Stimulated activated CD4-positive, alpha-beta T cell treated with anti-CD3 and anti-CD28 coated beads, Interleukin-15, amount 100 ng/mL, for 24 hours (primary cell): ENCODE measurements around the gene RASGRP3.
A peak's percentile ranks its signal among the peaks of the same experiment; 100 is the strongest.

ENCODE experiments used
- DNase-seq: peaks from one replicate; pipeline ENCODE4 v3.0.0-alpha.2; 2020

Gene RASGRP3

DNA sequence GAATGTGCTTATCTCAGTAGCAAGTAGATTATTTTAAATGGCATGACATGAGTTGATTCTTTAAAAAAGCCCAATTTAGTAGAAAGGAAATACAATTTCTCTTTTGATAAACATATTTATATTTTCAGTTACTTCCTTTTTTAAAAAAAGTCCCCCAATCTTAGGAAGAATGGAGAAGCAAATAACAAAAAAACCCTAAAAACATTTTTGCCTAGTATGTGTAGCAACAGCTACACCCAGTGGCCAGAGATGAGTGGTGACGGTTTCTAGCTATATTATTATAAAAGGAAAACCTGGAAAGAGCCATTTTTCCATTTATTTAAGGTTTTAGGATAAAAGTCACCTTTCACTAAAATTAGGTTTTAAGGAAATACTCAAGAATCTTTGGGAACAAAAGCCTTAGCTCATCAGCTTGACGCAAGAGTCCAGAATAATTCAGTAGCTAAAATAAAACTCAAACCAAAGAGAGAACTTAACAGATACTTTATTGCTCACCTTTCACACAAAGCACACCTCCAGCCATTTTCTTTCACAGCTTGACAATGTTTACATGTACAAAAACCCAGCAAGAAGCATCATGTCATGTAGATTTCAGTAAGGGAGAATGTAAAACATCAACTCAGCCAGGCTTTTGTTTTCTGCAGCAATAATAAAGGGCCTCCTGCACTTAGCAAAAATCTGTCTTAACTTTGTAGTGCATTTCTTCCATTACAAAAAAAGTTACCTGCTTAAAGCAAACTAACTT, 106.9 kb downstream of the RASGRP3 start:
- DNase-seq = peak; percentile 14

GRCh38 chr2:33586766-33587165, 110.3 kb downstream of the RASGRP3 start:
- DNase-seq = no peak

GRCh38 chr2:33588232-33588631, 111.8 kb downstream of the RASGRP3 start:
- no peak for DNase-seq

DNA sequence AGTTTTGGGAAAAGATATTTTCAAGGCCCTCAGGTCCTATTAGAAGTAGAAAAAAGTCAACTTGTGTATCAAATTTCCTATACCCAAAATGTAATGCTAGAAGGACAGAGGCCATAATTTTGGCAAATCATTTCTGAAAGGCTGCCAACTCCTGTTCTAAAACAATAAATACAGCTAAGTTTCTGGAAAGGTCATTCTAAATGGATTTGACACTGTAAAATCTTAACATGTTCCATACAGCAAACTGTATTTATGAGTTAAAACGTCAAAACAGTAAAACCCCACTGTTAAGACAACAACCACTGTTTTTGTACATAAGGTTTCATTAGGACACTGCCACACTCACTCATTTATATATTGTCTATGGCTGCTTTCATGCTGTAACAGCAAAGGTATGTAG, 113.0 kb downstream of the RASGRP3 start:
- no peak for DNase-seq

DNA sequence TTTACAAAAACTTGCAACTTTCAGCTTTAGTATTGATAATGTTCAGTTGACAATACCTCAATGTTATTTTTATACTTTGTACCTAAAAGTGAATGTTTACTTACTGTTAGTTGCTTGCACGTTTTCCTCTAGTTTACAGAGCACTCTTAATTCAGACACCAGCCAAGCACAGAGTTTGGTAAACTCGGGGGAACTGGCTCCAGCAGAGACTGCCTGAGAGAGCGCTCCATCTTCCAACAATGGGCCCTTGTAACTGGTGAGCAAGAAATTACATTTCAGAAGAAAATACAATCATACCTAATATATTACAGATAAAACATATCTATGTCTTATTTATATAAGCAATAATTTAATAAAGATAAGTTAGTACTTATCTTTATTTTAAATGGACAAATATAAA, 118.9 kb downstream of the RASGRP3 start:
- no peak for DNase-seq

DNA sequence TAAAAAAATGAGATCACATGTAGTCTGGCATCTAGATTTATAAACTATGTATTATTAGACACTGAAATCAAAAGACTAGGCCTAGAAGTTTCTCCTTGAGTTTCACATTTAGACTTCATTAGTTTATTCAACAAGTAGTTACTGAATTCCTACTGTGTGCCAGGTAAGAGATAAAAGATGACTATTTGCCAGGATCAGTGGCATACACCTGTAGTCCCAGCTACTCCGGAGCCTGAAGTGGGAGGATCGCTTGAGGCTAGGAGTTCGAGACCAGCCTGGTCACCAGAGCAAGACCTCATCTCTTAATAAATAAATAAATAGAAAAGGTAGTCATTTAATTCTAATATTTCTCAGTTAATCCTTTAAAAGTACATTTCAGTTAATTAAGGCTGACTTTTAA, 120.6 kb downstream of the RASGRP3 start:
- no peak for DNase-seq

- peak; percentile 68 for DNase-seq
Measured at GRCh38 chr2:33598561-33599174, 122.2 kb downstream of the RASGRP3 start.

GRCh38 chr2:33599175-33599942, 122.9 kb downstream of the RASGRP3 start, which contains the start of gene FAM98A:
Gene FAM98A, minus strand, starts transcription at chr2:33599299. Its CDS starts 78 bp downstream, at chr2:33599221.
- peak; percentile 99 for DNase-seq

DNA sequence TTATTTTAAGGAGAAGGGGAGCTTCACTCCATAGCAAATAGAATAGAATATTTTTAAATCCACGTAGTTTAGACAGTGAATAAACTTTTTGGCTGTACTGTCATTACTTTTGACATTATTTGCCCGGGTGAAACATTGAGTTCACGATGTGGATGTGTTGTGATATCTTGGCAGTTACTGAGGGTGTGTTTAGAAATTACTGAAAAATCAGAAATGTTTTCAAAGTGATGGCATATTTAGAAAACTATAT, 123.4 kb downstream of the RASGRP3 start:
- DNase-seq = no peak

- no peak for DNase-seq
Measured at GRCh38 chr2:33602201-33602830, 125.9 kb downstream of the RASGRP3 start.

DNA sequence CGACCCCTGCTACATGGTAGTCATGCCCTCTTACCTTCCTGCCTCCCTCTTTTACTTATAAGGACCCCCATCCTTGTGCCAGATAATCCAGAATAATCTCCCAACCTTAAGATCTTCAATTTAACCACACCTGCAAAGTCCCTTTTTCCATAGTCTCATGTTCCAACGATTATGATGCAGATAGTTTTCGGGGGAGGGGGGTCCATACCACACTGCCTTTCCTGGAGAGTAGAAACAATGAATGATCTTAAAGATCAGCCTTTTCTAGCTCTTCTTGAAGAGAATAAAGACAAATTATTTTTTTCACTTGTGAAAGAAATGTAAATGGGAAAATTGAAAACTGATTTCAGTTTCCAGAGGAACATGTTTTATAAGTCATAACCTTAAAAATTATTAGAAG, 127.0 kb downstream of the RASGRP3 start:
- DNase-seq = no peak

DNA sequence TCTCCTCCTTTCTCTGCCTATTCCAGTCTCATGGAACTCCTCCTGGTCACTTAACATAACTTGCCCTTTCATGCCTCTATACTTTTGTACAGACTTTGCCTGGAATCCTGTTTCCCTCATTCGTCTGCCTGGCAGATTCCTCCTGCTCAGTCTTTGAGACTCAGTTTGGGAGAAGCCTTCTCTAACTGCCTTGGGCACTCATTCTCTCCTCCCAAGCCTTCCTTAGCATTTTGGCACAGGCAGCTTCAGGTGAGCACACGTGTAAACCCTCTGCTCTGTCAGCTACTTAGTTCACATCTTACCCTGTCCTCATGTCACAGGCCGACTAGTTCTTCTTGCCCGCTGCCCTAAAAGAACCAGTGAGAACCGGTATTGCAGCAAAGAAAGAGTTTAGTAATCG, 128.6 kb downstream of the RASGRP3 start:
- DNase-seq = no peak

DNA sequence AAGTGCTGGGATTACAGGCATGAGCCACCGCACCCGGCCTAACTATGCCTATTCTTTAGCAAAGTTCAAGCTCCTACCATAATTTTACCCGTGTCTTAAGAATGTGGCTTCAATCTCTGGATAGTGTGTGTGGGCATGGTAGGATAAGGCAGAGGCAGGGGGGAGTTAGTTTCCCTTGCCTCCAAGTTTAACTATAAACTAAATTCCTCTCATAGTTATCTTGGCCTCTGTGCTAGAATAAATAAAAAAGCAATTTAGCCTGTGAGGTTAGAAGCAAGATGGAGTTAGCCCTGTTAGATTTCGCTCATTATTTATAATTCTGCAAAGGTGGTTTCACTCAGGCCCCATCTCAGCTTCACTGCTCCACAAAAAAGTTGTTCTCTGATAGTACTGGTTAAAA, 129.7 kb downstream of the RASGRP3 start:
- DNase-seq = no peak

- DNase-seq = no peak
Measured at GRCh38 chr2:33606622-33607021, 130.2 kb downstream of the RASGRP3 start.

DNA sequence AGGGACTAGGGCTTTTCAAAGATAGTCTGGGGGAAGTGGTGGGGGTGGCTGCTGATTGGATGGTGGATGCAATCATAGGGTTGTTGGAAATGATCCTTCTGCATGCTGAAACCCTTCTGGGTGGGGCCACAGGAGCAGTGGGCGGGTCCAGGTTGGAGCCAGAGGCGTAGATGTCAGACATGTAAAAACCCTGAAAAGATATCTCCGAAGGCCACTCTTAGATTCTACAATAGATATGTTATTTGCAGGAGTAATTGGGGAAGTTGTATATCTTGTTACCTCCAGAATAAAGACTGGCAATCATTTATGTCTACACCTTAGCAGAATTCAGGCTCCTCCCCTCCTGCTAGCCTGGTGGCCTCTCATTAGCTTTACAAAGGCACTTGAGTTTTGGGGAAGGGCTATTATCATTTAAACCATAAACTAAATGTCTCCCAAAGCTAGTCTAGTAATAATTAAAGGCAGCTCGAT, 130.8 kb downstream of the RASGRP3 start:
- no peak for DNase-seq

- no peak for DNase-seq
Measured at GRCh38 chr2:33607905-33608304, 131.5 kb downstream of the RASGRP3 start.

DNA sequence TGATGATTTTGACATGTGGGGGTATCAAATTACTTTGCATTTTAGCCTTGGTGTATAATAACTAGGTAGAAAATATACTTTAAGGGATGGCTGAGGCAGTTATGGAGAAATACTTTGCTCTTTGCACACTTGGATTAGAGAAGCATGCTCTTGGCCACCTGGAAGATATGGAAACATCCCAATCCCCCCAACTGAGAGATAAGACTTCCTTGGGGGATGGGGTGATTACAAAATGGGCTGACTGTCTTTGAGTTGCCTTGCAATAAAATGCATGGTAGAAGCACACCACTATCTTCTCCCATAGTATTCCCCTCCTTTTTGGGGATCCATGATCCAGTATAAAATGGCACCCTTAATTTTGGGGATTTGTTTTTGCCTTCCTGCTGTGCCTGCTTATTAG, 137.7 kb downstream of the RASGRP3 start:
- no peak for DNase-seq
